ENCODE results near the gene ZER1. TPM values are rescaled to one million over a fixed set of nuclear protein-coding genes. Genes with fewer than 3 reads are reported as not detected.

Gene ZER1
- total and polyA plus RNA-seq, 2 of the 4 experiments (the other 2 are of a cell fraction), result 7.7 to 34.9 TPM

DNA sequence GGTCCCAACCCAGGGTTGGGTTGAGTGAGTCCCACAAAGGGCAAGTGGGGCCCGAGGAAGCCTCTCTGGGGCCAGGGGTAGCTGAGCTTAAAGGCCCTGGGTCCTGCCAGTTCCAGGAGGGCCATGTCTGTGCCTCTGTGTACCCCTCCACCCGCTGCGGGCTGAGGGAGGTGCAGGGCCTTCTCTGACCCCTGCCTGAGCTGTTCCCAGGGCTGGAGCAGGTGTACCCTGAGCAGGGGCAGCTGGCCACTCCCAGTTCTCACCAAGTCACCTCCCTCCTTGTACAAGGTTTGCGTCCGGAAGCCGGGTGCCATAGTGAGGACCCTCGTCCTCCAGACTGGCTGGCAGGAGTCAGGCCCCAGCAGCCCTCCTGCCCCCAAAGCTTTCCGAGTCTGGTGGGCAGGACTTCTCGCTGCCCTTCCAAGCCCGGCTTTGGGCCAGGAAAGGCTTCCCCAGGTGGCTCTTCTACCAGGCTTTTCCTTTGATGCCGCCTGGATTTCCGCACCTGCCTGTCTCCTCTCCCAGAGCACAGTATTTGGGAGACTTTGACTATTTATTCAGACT, 37.4 kb upstream of the ZER1 start:
- Histone ChIP-seq H3K27ac (ENCODE audit: insufficient read depth, low read length) (no peak overlapping the region), H3K4me2 (ENCODE audit: low read depth, low read length) (no peak overlapping the region), H2AK5ac (ENCODE audit: low read depth, low read length) (no peak overlapping the region), H2BK5ac (ENCODE audit: low read depth, low read length, poor library complexity, severe bottlenecking) (no peak overlapping the region), H3K27me3 (ENCODE audit: control insufficient read depth, insufficient read depth, low read length) (no peaks in the 10 kb centered on the region), H4K8ac (ENCODE audit: low read depth in 2 of 2, low read length in 2 of 2) (no peak overlapping the region), H3K14ac (replicated peaks; ENCODE audit: low read depth, low read length) (no peak overlapping the region), H2AFZ (replicated peaks; ENCODE audit: low read length, poor library complexity) (no peak overlapping the region), H3K9me3 (ENCODE audit: control insufficient read depth, insufficient read depth, low read length) (no peaks in the 10 kb centered on the region), H2AK9ac (replicated peaks; ENCODE audit: low read depth, low read length, poor library complexity) (no peak overlapping the region), H3K18ac (ENCODE audit: low read depth, low read length) (no peak overlapping the region), H4K5ac (ENCODE audit: low read depth, low read length) (no peak overlapping the region), H4K20me1 (ENCODE audit: insufficient read depth, low read length) (no peaks in the 10 kb centered on the region), H3K23ac (ENCODE audit: low read depth, low read length) (no peak overlapping the region), H3K4me1 (ENCODE audit: control insufficient read depth, insufficient read depth, low read length) (no peaks in the 10 kb centered on the region), H3K4me3 (ENCODE audit: insufficient read depth, low read depth, low read length) (no peak overlapping the region), H3K9me1 (ENCODE audit: insufficient read depth, low read length) (no peaks in the 10 kb centered on the region), H3K56ac (ENCODE audit: extremely low read depth, insufficient read depth, low read length) (no peak overlapping the region), H2BK120ac (ENCODE audit: low read depth, low read length) (no peak overlapping the region), H4K91ac (ENCODE audit: insufficient read depth, low read depth, low read length) (no peak overlapping the region), H3K4ac (ENCODE audit: low read depth, low read length) (no peak overlapping the region), H2BK20ac (ENCODE audit: low read depth, low read length) (no peak overlapping the region), H3K36me3 (ENCODE audit: control insufficient read depth, insufficient read depth, low read length) (peaks cover 27% of the 10 kb centered on the region), H2BK15ac (ENCODE audit: low read depth, low read length) (no peak overlapping the region), H3K9ac (ENCODE audit: low read depth, low read length) (no peak overlapping the region), H3K79me1 (ENCODE audit: low read depth in 1 of 2, low read length in 2 of 2) (no peaks in the 10 kb centered on the region)
- WGBS, 2 experiments (ENCODE audit: extremely low coverage in 2 of 2, insufficient read length in 1 of 2), result 100% methylated on average over 3 of the region's 12 CpGs; no CpG with 5 or more reads in 1 of the 2 experiments
- in situ Hi-C loops (cut with MboI; ENCODE audit: low sequenced_read_pairs) (no loop called here), dilution Hi-C loops (cut with HindIII; ENCODE audit: low sequenced_read_pairs, unreplicated experiment) (no loop called here), intact Hi-C loops (cut with micrococcal nuclease) (no loop called here)
- TF ChIP-seq FOS (IDR thresholded peaks at IDR 0.05; ENCODE audit: low read depth, low read length) (no peak), RCOR1 (IDR thresholded peaks at IDR 0.05; ENCODE audit: insufficient replicate concordance, low read length) (no peak), CEBPB (IDR thresholded peaks at IDR 0.05; ENCODE audit: low read depth, low read length) (no peak), CHD1 (IDR thresholded peaks at IDR 0.05; ENCODE audit: low read depth, low read length) (no peak), NFE2L2 (IDR thresholded peaks at IDR 0.05; ENCODE audit: low read depth, low read length) (no peak), MXI1 (IDR thresholded peaks at IDR 0.05; ENCODE audit: borderline replicate concordance, low read depth, low read length) (no peak), SMC3 (IDR thresholded peaks at IDR 0.05; ENCODE audit: low read depth, low read length) (no peak), MAZ (IDR thresholded peaks at IDR 0.05; ENCODE audit: borderline replicate concordance, low read depth, low read length) (no peak), BHLHE40 (IDR thresholded peaks at IDR 0.05; ENCODE audit: low read depth, low read length) (no peak)
- POLR2A ChIA-PET (ENCODE audit: unreplicated experiment), result no interaction called here
- no peak for ATAC-seq (ENCODE audit: low read depth)
- BruUV-seq (replicated peaks), result no TSS peak
- DNase-seq, result no peak
- CTCF ChIA-PET, result no interaction called here
